ENCODE measurements around the gene EFNA4.

DNA sequence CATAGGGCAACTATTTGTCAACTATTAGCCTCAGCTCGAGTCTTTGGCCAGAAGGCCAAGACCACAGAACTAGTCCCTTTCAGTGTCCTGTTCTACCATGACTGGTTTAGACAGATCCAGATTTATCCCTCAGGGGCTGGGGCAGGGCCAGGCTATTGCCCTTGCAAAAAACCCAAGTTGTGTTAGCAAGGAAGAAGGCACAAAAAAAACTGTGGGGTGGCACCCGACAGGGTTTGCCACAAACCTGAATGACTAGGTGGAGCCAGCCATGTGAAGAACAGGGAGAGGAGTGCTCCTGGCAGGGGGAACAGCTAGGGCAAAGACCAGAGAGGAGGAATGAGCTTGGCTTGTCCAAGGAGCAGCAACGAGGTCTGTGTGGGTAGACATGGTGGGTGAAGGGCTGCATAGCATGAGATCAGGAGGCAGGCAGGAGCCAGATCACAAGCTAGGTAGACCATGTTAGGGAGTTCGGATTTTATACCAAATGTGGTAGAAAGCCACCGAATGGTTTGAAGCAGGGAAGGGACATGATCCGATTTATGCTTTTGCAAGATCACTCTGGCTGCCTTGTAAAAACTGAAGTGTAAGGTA, 25.6 kb upstream of the EFNA4 start:
- TF ChIP-seq, protein P1, sequence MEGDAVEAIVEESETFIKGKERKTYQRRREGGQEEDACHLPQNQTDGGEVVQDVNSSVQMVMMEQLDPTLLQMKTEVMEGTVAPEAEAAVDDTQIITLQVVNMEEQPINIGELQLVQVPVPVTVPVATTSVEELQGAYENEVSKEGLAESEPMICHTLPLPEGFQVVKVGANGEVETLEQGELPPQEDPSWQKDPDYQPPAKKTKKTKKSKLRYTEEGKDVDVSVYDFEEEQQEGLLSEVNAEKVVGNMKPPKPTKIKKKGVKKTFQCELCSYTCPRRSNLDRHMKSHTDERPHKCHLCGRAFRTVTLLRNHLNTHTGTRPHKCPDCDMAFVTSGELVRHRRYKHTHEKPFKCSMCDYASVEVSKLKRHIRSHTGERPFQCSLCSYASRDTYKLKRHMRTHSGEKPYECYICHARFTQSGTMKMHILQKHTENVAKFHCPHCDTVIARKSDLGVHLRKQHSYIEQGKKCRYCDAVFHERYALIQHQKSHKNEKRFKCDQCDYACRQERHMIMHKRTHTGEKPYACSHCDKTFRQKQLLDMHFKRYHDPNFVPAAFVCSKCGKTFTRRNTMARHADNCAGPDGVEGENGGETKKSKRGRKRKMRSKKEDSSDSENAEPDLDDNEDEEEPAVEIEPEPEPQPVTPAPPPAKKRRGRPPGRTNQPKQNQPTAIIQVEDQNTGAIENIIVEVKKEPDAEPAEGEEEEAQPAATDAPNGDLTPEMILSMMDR (IDR thresholded peaks at IDR 0.05; ENCODE audit: low read depth, low read length, poor library complexity, severe bottlenecking), result no peak
- TF ChIP-seq EZH2phosphoT487 (IDR thresholded peaks at IDR 0.05; ENCODE audit: borderline replicate concordance, low read length), result no peak
